BJ (cell line): Measurements from ENCODE around the gene SYK. TPM values are rescaled to one million over a fixed set of nuclear protein-coding genes. Genes with fewer than 3 reads are reported as not detected.

ENCODE experiments used
- CTCF ChIA-PET: fragments of 350-600 bp; formaldehyde crosslinking; extraction: SDS; loops from one replicate; lab custom pipeline; 2021; ENCODE audit warnings: antibody characterized with exemption, inconsistent platforms; lab: Yijun Ruan, JAX
- POLR2A ChIA-PET: fragments of 300-600 bp; sonication (Branson Sonifier 250); formaldehyde crosslinking; extraction: SDS; loops from one replicate; lab custom pipeline; 2021; ENCODE audit warnings: antibody characterized with exemption; lab: Charles Lee
- DNase-seq: peaks from one replicate; pipeline ENCODE4 v3.0.0-alpha.2; 2011; ENCODE audit warnings: low read depth
- H3K27me3 ChIP-seq: 2 replicates; pipeline ENCODE4 v1.6.0; 2011; ENCODE audit warnings: low read length; ENCODE audit not compliant: control insufficient read depth, insufficient read depth
- H3K36me3 ChIP-seq: 2 replicates; pipeline ENCODE4 v1.5.1; 2011; ENCODE audit warnings: low read length; ENCODE audit not compliant: control insufficient read depth, insufficient read depth
- H3K4me3 ChIP-seq: 2 replicates; pipeline ENCODE4 v1.5.1; 2011; ENCODE audit warnings: low read depth, mild to moderate bottlenecking, control low read depth, low read length
- polyA plus RNA-seq: library from polyadenylated mRNA; depleted of rRNA; stranded (reverse); fragments of >200 nt; gene quantifications from 2 replicates; pipeline ENCODE4 v1.2.3, GENCODE V29; 2011
- TF ChIP-seq, protein P1 (sequence below): IDR thresholded peaks from 2 replicates; pipeline ENCODE4 v1.5.1; 2011; ENCODE audit warnings: low read depth, mild to moderate bottlenecking, control low read depth, inconsistent platforms, low read length, moderate library complexity; ENCODE audit not compliant: insufficient read depth

SYK gene
- polyA plus RNA-seq, 1 experiment: not detected

GRCh38 chr9:90846770-90847419 lies 45.3 kb downstream of the SYK start:
- Histone ChIP-seq H3K36me3 (no peaks in the 10 kb centered on the region), H3K4me3 (no peak overlapping the region), H3K27me3 (no peaks in the 10 kb centered on the region)
- CTCF ChIA-PET: no interaction called here
- no peak for DNase-seq
- POLR2A ChIA-PET: no interaction called here
- TF ChIP-seq, protein P1, sequence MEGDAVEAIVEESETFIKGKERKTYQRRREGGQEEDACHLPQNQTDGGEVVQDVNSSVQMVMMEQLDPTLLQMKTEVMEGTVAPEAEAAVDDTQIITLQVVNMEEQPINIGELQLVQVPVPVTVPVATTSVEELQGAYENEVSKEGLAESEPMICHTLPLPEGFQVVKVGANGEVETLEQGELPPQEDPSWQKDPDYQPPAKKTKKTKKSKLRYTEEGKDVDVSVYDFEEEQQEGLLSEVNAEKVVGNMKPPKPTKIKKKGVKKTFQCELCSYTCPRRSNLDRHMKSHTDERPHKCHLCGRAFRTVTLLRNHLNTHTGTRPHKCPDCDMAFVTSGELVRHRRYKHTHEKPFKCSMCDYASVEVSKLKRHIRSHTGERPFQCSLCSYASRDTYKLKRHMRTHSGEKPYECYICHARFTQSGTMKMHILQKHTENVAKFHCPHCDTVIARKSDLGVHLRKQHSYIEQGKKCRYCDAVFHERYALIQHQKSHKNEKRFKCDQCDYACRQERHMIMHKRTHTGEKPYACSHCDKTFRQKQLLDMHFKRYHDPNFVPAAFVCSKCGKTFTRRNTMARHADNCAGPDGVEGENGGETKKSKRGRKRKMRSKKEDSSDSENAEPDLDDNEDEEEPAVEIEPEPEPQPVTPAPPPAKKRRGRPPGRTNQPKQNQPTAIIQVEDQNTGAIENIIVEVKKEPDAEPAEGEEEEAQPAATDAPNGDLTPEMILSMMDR: no peak

- POLR2A ChIA-PET: no interaction called here
- CTCF ChIA-PET: no interaction called here
- H3K4me3 ChIP-seq: no peak overlapping the region
- no peak for DNase-seq
- TF ChIP-seq, protein P1: no peak
- no peaks in the 10 kb centered on the region for H3K36me3 ChIP-seq
- no peaks in the 10 kb centered on the region for H3K27me3 ChIP-seq
Observed at GRCh38 chr9:90847971-90848370, 46.4 kb downstream of the SYK start.

GRCh38 chr9:90848866-90849265 lies 47.2 kb downstream of the SYK start:
- TF ChIP-seq, protein P1: no peak
- H3K27me3 ChIP-seq: no peaks in the 10 kb centered on the region
- DNase-seq: no peak
- ChIA-PET CTCF (no interaction called here), POLR2A (no interaction called here)
- H3K4me3 ChIP-seq: no peak overlapping the region
- no peaks in the 10 kb centered on the region for H3K36me3 ChIP-seq

- CTCF ChIA-PET: interaction anchor here (1.4 kb wide), 1 partner anchor 19 kb away, joined by 3 read pairs; no protein-coding TSS in a partner anchor
Observed at GRCh38 chr9:90851444-90851843, 49.8 kb downstream of the SYK start.

GRCh38 chr9:90853945-90854344 lies 52.3 kb downstream of the SYK start:
- TF ChIP-seq, protein P1: no peak
- ChIA-PET CTCF (no interaction called here), POLR2A (no interaction called here)
- no peak overlapping the region for H3K4me3 ChIP-seq
- no peaks in the 10 kb centered on the region for H3K27me3 ChIP-seq
- no peaks in the 10 kb centered on the region for H3K36me3 ChIP-seq
- no peak for DNase-seq

More at GRCh38 chr9:90851444-90851843, 49.8 kb downstream of the SYK start:
- no peak for DNase-seq
- TF ChIP-seq, protein P1: no peak
- H3K4me3 ChIP-seq: no peak overlapping the region
- POLR2A ChIA-PET: interaction anchor here (0.7 kb wide), 1 partner anchor 28 kb away, joined by 4 read pairs; no protein-coding TSS in a partner anchor
- H3K36me3 ChIP-seq: no peaks in the 10 kb centered on the region
- no peaks in the 10 kb centered on the region for H3K27me3 ChIP-seq
